AG08395 (cell line): ENCODE results near the gene MBD3.

Source experiments
- DNase-seq: peaks from one replicate; pipeline ENCODE4 v3.0.0; 2012; ENCODE audit warnings: mixed read lengths, low spot score

Gene MBD3

DNA sequence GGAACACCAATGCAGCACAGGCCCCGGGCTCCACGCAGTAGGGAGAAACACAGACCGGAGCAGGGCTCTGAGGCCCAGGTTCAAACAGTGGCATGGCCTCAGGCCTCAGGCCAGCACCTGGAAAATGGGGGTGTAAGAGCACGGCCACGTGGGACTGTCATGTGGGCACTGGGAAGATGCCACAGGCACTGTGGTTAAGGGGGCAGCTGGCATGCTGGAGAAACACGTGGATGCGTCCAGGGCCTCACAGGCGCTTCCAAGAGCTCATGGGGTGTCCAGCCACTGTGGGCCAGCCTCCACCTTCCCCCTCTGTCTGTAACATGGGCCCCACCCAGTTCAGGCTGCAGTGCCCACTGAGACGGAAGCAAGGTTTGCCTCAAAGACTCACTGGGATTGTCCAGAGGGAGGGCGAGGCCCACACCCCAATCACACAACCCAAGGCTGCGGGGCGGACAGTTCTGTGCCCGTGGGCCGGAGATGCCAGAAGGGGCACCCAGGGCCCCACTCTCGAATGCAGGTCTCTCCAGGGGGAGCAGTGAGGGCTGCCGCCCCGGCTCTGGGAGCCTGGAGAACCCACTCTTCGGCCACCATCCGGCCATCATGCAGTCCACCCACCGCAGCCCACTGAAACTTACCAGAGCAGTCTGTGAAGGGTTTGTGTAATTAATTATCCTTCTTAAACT is 6.3 kb upstream of the MBD3 start:
- DNase-seq, result no peak

DNA sequence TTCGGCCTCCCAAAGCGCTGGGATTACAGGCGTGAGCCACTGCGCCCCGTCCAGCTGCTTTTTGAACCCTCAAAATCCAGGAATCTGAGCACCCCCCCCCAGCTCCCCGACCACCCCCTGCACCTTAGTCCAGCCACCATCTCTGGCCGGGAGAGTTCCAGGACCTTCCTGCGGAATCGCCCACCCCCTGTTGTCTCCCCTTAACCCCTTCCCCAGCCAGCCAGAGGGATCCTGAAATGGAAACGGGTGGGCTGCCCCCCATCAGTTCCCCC is 772 bp upstream of the MBD3 start:
- DNase-seq, result no peak

DNA sequence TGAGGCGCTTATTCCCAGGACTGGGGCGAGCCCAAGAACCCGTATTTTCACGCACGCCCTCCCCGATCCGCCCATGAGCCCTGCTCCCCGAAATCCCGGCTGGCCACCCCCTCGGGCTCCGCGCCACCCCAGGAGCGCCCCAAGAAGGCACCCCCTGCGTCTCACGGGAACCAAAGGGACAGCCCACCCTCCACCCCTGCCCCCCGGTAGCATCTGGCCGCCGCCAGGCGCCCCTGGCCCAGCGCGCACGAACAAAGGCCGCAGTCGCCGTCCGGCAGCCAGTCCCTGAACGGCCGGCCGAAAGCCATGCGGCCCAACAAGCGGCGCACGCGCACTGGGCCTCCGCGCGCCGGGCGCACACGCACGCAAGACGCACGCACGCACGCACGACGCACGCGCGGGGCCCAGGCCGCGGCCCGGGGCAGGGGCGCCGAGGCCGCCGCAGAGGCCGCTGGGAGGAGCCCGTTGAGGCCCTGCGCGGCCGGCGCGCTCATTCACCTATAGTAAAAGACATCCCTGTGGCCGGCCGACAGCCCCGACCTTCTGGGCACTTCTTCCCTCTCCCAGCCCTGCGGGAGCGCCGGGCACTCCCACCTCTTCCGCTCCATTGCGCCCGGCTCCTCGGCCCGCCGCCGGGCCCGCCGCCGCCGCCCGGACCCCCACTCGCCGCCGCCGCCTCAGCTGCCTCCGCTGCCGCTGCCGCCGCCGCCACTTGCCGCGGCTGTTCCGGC is 476 bp downstream of the MBD3 start:
- peak; percentile 98 for DNase-seq

DNA sequence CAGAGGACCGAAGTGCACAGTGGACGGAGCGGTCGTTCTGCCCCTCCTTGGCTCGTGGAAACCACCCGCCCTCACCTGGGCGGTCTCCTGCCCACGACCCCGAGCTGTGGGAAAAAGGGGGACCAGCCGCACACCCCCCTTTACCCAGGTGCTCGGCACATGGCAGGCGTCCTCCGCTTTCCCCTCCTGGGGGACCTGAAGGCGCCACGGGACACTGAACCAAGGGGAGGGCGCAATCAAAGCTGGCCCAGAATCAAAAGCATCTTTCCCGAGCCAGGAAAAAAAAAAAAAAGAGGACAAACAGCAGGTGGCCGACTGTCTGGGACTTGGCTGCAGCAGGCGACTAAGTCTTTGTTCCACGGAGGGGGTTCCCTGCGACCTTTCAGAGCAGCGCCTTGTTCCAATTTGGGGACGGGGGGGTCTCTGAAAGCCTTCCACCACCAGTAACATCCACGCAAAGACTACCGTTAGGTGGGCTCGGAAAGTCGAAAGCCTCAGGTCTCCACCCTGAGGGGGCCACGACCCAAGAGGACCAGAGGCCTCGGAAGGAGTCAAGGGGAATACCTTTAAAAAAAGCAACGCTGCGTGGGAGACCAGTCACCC is 1.1 kb downstream of the MBD3 start:
- DNase-seq, result peak; percentile 19

DNA sequence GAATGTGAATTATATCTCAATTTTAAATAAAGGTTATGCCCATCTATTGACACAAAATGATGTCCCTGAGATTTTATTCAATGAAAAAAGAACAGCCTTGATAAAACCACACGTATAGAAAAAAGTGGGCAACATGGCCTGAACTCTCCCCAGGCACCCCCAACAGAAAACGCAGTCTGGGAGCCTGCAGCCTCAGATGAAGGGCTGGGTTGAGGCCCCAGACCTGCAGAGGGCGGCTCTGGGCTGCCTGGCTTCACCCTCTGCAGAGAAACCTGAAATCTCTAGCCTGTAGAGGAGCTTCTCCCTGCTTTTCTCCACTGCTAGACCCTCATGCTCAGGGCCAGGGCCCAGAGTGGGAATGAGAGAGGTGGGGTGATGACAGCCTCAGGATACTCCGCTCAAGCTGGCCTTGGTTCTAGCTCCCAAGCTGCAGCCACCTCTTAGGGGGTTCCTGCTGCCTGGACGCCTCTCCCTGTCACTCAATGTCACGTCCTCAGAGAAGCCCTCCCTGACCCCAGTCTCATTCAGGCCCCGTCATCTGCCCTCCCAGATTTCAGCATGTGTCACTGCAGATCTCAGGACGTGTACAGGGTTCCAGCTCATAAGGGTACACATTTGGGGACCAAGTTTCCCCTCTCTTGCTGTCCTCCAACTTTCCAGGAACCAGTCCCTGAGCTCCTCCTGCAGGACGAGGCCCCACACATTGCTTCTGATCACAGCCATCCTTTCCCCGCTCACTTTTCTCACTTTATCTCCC is 1.8 kb downstream of the MBD3 start:
- DNase-seq, result peak; percentile 52

DNA sequence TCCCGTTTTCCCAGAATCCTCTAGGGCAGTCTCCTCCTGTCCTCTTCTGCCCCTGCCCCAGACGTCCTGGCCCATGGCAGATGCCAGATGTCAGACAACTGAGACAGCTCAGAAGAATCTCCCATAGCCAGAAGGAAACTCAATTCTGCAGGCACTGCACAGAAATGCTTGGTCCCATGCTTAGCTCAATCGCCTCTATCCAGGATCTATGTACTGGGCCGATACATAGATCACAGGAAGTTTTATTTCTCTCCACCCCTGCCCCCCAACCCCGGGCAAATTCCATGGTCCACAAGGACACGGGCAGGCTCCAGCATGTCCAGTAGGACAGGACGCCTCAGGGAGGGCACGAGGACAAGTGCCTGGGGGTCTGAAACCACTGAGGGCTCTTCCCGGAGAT is 4.8 kb downstream of the MBD3 start:
- no peak for DNase-seq

DNA sequence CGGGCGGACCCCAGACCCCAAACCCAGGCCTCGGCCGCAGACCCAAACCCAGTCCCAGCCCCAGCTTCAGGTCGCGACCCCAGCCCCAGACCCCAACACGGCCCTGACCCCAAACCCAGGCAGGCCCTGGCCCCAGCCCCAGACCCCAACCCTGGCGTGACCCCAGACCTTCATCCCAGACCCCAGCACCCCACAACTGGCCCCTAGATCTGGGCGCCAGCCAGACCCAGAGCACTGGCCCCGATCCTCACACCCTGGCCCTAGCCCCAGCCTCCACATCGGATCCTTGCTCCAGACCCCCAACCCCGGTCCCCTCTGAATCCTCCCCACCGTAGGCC is 7.5 kb downstream of the MBD3 start:
- no peak for DNase-seq

DNA sequence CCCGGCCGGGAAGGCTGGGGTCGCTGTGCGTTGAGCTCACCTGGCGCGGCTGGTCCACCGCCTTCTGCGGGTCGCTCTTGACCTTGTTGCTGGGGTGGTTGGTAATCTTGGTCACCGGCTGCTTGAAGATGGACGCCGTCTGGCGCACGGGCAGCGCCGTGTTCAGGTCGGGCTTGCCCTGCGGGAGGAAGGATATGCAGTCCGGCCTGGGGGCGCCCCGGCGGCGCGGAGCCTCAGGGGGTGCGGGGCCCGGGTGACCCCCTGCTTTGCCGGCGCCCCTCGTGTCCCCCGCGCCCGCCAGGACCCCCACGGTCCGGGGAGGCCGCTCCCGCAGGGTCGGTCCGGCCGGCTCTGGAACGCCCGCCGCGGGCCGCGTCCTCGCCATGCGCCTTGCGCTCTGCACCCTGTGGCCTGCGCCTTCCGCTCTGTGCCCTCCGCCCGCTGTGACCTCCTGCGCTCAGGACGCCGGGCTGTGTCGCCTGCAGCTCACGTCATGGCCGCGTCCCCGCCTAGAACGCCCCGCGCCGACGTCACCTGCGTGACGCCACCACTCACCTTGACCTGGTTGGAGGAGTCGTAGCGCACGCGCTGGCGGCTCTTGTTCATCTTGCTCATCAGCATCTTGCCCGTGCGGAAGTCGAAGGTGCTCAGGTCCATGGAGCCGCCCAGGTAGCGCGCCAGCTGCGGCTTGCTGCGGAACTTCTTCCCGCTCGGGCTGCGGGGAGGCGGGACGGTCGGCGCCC is 8.0 kb downstream of the MBD3 start:
- DNase-seq, result no peak

DNA sequence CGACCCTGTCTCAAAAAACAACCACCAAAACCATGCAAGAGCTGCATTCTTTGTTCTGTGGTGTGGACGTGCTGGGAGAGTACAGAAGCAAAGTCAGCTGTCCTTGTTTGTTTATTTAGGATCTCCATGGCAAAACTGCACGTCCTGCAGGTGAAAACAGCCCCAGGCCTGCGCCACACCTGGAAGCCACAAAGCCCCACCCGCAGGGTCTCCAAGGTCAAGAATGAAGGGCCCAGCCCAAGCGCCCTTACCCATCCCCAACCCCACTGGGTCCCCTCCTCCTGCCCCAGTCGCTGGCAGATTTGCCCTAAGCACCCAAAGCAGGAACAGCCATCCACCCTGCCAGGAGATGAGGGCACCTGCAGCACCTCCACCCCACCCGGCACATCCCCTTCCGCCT is 10.5 kb downstream of the MBD3 start:
- DNase-seq, result no peak

DNA sequence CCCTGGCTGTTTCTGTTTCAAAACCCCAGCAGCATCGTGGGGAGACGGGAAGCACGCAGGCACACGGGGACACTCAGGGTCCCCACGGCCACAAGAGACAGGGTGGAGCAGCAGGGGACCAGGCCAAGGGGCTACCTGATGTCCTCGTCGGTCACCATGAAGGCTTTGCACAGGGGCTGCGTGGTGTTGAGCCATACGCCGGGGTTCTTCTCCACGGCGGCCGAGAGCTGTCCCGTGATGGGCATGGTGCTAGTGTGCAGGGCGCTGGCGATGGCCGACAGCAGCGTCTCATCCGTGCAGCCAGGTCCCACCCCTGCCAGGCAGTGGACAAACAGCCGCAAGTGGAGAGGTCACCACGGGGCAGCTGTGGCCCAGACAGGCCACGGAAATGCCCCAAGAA is 11.7 kb downstream of the MBD3 start:
- no peak for DNase-seq

DNA sequence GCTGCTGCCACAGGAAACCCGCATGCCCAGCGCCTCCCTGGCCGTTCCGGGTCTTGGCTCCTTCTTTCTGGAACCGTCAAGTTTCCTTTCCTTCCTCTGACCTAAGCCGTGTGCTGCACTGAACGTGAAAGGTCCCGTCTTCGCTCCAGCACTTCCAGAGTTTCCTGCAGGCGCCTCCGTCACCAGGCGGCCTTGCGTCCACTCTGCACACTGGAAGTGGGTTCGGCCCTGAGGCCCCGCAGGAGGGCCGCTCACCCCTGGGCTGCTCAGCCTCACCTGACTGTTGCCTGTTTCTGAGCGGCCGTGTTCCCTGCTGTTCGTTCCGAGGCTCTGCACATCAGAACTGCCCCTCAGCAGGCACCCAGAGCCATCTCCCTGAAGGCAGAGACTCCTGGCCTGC is 12.3 kb downstream of the MBD3 start:
- no peak for DNase-seq

DNA sequence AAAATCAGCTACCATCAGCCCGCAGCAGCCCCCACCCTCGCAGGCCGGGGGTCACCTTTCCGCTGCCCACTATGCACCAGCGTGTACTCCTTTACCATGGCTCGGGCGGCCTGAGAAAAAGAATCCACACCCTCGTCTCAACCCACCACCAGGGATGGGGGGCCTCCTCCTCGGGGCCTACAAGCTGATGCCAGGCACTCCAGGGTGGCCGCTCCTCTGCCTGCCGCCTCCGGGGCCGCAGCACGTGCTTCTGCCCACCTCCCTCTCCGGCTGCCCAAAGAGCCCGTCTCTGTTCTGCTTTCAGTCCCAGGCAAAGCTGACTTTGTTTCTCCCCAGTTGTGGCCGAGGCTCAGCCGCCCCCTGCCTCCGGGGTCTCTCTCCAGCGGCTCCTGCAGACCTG is 13.4 kb downstream of the MBD3 start:
- no peak for DNase-seq

DNA sequence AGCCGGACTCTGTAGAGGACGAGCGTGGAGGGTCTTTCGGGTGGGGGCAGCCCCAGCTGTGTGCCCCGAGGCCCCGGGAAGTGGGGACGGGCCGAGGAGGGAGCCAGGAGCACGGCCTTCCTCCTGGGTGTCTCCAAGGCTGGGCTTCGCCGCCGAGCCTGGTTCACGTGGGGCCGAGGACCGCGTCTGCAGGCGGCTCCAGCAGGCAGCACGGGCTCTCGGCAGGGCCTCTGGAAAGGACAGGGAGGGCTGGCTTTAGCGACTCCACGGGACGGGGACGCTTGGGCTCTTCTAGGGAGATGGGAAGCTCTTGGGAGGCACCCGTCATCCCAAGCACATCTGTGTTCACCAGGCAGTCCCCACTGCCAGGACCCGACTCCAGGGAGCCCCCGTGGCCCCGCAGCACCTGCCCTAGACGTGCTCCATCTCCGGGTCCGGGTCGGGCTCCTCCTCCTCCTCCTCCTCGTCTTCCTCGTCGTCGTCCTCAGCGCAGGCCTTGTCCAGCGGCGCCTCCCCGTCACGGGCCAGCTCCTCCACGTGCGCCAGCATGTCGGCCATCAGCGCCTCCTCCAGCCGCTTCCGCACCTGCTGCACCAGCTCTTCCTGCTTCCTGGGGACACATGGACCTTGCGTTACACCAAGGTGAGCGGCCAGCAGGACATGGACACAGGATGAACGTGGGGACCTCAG is 14.6 kb downstream of the MBD3 start:
- DNase-seq, result no peak

DNA sequence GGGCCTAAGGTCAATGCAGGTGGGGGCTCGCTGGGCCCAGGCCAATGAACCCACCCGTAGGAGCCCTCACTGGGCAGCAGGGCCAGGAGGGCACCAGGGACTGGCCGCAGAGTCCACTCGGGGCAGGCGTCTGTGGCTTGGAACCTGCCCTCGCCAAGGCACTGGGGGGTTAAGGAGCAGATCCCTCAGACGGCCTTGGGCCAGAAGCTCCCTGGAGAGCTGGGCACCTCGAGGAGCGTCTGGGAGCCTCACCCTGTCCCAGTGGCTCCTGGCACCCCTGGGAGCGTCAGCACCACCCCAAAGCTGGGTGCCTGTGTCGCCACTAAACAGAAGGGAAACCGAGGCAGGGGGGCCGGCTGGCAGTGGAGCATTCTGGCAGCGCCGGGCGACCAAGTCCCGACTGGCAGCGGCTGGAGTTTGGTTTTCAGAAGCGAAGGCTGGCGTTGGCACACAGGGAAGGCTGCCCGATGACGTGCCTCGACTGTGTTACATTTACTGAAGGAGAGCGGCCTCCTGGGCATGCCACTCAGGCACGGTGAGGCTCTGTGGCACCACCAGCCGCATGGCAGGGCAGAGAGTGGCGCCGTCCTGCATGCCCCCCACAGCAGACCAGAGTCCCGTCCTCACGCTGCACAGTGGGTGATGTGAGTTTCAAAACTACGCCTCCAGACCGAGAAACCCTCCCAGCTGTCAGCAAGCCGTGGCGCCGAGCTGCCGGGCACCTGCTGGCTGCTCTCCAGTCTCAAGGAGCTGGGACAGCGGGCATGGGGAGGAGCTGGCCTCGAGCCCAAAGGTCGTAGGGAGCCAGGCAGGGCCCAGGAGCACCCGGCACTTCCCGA is 15.4 kb downstream of the MBD3 start:
- no peak for DNase-seq

DNA sequence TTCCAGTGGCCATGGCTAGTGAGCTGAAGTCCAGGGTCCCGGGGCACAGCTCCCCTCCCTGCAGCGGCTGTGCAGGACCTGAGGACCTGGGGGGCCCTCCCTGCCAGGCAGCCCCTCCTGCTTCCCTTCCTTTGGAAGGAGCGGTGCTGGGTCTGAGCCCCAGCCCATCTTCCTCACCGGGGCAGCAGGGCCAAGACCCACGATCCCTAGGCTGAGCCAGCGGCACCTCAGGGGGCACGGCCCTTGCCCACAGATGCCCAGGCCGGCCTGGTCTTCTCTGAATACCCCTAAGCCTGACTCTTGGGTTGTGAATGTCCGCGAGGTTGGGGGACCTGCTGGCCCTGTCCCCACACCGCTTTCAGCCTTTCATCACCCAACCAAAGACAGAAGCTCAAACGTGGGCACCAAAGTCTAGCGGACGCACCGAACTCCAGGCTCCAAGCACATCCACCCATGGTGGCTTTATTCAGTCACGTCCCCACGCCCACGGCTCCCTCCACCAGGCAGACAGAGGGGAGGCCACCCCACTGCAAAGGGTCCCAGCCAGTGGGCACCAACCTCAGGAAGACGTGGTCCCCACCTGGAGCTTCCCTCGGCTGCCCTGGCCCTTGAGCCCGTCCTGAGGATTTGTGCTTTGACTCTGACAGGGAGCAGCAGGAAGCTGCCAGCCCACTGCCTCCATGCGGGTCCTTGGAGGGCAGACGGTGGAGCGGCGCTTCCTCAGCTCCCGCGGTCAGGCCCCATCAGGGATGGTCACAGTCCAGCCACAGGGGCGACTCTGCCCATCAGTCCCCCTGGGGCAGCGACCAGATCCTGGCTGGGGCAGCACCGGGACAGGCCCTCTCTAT is 16.2 kb downstream of the MBD3 start:
- no peak for DNase-seq

DNA sequence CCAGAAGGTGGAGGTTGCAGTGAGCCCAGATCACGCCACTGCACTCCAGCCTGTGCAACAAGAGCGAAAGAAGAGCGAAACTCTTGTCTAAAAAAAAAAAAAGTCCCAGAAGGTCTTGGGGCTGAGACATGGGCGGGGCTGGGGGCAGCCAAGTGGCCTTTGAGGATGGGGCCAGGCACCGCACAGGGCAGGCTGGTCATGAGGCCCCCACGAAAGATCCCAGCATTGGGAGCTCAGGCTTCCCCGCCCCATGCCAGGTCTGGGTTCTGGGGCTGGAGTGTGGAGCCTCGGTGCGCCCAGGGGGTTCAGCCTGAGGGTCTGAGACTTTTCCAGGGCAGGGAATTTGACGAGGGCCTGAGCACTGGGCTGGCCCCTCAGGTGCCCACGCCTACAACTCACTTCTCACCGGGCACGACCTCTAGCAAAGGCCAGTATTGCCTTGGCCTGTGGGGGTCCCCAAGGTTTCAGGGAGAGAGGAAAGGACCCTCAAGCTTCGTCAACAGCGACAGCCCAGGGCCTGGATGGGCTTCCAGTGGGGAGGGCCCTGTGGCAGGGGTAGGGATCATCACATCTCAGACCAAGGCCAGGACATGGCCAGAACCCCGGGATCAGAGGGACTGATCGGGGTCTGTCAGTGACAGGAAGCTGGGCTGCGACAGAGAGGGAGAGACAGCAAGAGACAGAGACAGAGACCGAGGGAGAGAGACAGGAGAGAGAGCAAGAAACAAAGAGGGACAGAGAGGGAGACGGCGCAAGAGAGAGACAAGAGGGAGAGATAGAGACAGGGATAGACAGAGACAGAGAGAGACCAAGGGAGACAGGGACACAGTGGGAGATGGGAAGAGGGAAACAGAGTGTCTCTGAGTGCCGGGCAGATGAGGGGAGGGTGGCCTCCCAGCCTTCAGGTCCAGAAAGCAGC is 17.1 kb downstream of the MBD3 start:
- no peak for DNase-seq

DNA sequence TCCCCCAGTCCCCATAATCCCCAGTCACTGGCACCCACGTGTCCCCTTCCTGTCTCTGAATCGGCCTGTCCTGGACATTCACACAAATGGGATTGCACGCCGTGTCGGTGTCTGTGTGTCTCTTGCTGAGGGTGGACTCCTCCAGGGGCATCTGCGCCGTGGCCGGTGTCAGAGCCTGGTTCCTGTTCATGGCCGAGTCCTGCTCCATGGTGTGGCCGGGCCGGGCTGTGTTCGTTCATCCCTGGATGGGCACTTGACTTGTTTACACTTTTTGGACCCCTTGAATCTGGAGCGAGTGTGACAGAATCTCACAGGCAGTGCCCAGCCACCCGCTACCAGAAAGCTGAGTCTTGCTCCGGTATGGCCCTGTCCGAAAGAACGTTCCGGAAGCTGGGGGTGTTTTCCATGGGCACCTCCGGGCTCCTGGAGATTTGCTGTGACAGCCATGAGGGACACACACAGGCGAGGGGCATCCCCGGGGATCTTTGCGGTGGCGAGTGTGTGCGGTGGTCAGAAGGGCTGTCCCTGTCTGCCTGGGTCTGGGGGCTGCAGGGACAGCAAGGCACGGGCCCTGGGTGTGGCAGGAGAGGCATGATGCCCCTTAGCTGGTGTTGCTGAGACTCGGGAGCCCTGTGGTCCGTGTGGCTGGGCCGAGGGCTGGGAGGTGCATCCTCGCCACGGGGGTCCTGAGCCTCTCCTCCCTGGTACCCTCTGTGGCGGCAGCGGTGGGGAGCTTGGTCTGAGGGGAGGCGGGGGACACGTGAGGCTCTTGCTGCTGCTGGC is 18.1 kb downstream of the MBD3 start:
- DNase-seq, result no peak

DNA sequence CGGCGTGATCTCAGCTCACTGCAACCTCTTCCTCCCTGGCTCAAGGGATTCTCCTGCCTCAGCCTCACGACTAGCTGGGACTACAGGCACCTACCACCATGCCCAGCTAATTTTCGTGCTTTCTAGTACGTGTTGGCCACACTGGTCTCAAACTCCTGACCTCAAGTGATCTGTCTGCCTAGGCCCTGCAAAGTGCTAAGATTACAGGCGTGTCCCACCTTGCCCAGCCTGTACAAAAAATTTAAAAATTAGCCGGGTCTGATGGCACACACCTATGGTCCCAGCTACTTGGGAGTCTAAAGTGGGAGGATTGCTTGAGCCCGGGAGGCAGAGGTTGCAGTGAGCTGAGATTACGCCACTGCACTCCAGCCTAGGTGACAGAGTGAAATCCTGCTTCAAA is 19.9 kb downstream of the MBD3 start:
- no peak for DNase-seq
